Hepatocyte (in vitro differentiated cells): ENCODE measurements around the gene NPNT.

Experiments
- EZH2phosphoT487 ChIP-seq: fragments of 200-600 bp; sonication (generic); IDR thresholded peaks from one replicate; pipeline ENCODE4 v1.6.1; 2018; ENCODE audit warnings: antibody characterized with exemption, mild to moderate bottlenecking, low read depth, moderate library complexity; ENCODE audit not compliant: unreplicated experiment, severe bottlenecking
- TF ChIP-seq, protein P1 (sequence below): fragments of 200-600 bp; sonication (generic); IDR thresholded peaks from 2 replicates; pipeline ENCODE4 v1.5.1; 2016; ENCODE audit warnings: antibody characterized with exemption, mild to moderate bottlenecking; ENCODE audit not compliant: poor library complexity

DNA sequence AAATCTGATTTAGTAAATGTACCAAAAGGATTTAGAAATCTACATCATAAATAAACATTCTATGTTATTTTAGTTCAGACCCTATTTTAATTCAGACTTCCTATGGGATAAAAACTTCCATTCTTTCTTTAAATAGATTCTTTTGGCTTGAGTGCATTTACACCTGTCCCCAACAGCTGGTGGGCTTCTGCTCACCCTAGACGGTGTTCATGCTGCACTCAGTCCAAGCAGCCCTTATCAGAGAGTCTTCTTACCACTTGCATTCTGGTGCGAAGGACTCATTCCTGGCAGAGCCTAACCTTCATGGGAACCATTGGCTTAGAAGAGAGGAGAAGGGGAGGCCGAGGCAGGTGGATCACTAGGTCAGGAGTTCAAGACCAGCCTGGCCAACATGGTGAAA, 57.3 kb downstream of the NPNT start:
- TF ChIP-seq, protein P1, sequence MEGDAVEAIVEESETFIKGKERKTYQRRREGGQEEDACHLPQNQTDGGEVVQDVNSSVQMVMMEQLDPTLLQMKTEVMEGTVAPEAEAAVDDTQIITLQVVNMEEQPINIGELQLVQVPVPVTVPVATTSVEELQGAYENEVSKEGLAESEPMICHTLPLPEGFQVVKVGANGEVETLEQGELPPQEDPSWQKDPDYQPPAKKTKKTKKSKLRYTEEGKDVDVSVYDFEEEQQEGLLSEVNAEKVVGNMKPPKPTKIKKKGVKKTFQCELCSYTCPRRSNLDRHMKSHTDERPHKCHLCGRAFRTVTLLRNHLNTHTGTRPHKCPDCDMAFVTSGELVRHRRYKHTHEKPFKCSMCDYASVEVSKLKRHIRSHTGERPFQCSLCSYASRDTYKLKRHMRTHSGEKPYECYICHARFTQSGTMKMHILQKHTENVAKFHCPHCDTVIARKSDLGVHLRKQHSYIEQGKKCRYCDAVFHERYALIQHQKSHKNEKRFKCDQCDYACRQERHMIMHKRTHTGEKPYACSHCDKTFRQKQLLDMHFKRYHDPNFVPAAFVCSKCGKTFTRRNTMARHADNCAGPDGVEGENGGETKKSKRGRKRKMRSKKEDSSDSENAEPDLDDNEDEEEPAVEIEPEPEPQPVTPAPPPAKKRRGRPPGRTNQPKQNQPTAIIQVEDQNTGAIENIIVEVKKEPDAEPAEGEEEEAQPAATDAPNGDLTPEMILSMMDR: no peak
- no peak for TF ChIP-seq EZH2phosphoT487
